Measurements from ENCODE around the gene GNA14. TPM values are rescaled to one million over a fixed set of nuclear protein-coding genes. Genes with fewer than 3 reads are reported as not detected.
"Not testable (repeated sequence)": the region's sequence is repeated elsewhere in the genome, so short reads cannot be mapped to it uniquely, and the experiment has no call there.

The GNA14 gene
- polyA plus RNA-seq, 2 of the 4 experiments (the other 2 are of a cell fraction) = 0.04 to 0.06 TPM

DNA sequence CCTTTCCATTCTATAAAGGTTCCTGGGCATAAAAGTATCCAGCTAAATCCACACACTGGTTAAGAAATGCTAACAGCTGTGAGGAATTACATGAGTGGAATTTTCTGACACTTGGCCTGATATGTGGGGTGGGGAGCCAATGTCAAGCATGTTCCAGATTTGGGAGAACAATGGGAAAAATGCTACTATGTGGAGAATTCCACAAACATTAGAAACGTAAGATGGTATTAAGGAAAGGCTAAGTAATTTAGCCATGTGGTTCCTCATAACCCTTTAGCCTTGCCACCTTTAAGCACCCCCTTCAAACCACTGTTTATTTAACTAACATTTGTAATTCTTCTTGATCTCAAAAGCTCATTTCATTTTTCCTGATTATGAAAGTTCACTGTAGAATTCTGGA lies 149.2 kb downstream of the GNA14 start:
- ChIA-PET POLR2A (no interaction called here), CTCF (interaction anchor here (2.7 kb wide), 1 partner anchor 11 kb away, joined by 11 read pairs; no protein-coding TSS in a partner anchor)
- 54% methylated on average over 1 of the region's 1 CpG for WGBS (ENCODE audit: missing lambda C conversion rate)
- Histone ChIP-seq H3K4me1 (peaks cover 27% of the 10 kb centered on the region), H3K9me3 (no peaks in the 10 kb centered on the region), H3K4me2 (no peak overlapping the region), H3K4me3 (no peak overlapping the region), H3K27ac (peak overlapping the region in 1 of 2 experiments; percentile 34; a peak in 1 of 6 replicates)
- ATAC-seq = no peak
- FAIRE-seq = no peak
- no peak for DNase-seq (ENCODE audit: low read depth in 1 of 2, low spot score in 1 of 2)
- TF ChIP-seq EHF (CRISPR knock-in tag; IDR thresholded peaks at IDR 0.05) = no peak
- no peak for TF ChIP-seq MAFK (IDR thresholded peaks at IDR 0.05; ENCODE audit: partially characterized antibody)
- TF ChIP-seq, protein P1, sequence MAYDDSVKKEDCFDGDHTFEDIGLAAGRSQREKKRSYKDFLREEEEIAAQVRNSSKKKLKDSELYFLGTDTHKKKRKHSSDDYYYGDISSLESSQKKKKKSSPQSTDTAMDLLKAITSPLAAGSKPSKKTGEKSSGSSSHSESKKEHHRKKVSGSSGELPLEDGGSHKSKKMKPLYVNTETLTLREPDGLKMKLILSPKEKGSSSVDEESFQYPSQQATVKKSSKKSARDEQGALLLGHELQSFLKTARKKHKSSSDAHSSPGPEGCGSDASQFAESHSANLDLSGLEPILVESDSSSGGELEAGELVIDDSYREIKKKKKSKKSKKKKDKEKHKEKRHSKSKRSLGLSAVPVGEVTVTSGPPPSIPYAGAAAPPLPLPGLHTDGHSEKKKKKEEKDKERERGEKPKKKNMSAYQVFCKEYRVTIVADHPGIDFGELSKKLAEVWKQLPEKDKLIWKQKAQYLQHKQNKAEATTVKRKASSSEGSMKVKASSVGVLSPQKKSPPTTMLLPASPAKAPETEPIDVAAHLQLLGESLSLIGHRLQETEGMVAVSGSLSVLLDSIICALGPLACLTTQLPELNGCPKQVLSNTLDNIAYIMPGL (CRISPR knock-in tag; IDR thresholded peaks at IDR 0.05; ENCODE audit: borderline replicate concordance) = no peak
- no peak for TF ChIP-seq NR3C1 (IDR thresholded peaks at IDR 0.05)
- TF ChIP-seq CHD2 (IDR thresholded peaks at IDR 0.05; ENCODE audit: low read length, partially characterized antibody) = no peak
- TF ChIP-seq, protein P2, sequence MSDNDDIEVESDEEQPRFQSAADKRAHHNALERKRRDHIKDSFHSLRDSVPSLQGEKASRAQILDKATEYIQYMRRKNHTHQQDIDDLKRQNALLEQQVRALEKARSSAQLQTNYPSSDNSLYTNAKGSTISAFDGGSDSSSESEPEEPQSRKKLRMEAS (IDR thresholded peaks at IDR 0.05) = no peak
- no peak for TF ChIP-seq FOSL2 (IDR thresholded peaks at IDR 0.05)
- TF ChIP-seq FOSL2 (CRISPR knock-in tag; IDR thresholded peaks at IDR 0.05) = no peak
- no peak for TF ChIP-seq TFCP2L1 (CRISPR knock-in tag; IDR thresholded peaks at IDR 0.05)
- no peak for TF ChIP-seq BHLHE40 (IDR thresholded peaks at IDR 0.05; ENCODE audit: low read depth, low read length)
- TF ChIP-seq HOXB13 (CRISPR knock-in tag; IDR thresholded peaks at IDR 0.05; ENCODE audit: low read depth) = no peak
- no peak for TF ChIP-seq FOSB (CRISPR knock-in tag; IDR thresholded peaks at IDR 0.05)

DNA sequence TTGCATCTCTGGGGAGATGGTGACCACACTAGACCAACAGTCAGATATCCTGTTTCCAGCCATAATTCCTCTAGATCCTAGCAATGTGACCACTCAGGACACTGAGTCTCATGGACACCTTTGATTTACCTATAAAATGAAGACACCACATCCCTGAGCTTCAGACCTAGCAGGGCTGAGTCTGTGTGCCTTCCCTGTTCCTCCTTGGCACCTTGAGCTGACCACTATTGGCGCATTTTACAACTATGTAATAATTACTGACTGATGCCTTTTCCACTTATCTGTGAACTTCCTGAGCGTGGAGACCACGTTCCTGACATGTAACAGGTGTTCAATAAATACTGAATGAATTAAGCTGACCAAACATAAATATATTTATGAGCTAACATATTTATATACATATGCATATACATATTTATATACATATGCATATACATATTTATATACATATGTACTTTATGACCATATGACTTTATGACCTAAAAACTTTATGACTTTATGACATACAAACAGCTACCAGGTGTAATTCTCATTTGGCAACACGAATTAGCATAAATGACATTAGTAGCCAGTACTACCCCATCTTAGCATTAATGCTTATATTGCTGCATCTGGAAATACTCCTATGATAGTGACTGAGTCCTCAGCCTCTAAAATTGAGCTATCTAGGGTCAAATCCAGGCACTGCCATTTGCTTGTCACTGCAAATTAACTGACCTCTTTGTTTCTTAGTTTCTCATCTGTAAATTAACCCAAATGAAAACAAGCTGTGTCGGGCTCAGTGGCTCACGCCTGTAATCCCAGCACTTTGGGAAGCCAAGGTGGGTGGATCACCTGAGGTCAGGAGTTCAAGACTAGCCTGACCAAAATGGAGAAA lies 150.6 kb downstream of the GNA14 start:
- CTCF ChIA-PET = interaction anchor here (1.1 to 2.7 kb wide), 2 partner anchors 9 to 40 kb away, joined by 6 to 11 read pairs; no protein-coding TSS in a partner anchor
- DNase-seq (ENCODE audit: low read depth in 1 of 2, low spot score in 1 of 2) (no peak), ATAC-seq (no peak), FAIRE-seq (no peak)
- POLR2A ChIA-PET = no interaction called here
- Histone ChIP-seq H3K27ac (peak overlapping the region; percentile 55 to 64; a peak in 5 of 6 replicates), H3K4me1 (peaks cover 27% of the 10 kb centered on the region), H3K4me3 (no peak overlapping the region), H3K4me2 (peak overlapping the region; percentile 72; the same call in 2 of the 3 replicates), H3K9me3 (no peaks in the 10 kb centered on the region)
- TF ChIP-seq MAFK (IDR thresholded peaks at IDR 0.05; ENCODE audit: partially characterized antibody) (peak; percentile 23), SREBF2 (IDR thresholded peaks at IDR 0.05) (no peak)
- WGBS (ENCODE audit: missing lambda C conversion rate) = 85% methylated on average over 6 of the region's 6 CpGs

DNA sequence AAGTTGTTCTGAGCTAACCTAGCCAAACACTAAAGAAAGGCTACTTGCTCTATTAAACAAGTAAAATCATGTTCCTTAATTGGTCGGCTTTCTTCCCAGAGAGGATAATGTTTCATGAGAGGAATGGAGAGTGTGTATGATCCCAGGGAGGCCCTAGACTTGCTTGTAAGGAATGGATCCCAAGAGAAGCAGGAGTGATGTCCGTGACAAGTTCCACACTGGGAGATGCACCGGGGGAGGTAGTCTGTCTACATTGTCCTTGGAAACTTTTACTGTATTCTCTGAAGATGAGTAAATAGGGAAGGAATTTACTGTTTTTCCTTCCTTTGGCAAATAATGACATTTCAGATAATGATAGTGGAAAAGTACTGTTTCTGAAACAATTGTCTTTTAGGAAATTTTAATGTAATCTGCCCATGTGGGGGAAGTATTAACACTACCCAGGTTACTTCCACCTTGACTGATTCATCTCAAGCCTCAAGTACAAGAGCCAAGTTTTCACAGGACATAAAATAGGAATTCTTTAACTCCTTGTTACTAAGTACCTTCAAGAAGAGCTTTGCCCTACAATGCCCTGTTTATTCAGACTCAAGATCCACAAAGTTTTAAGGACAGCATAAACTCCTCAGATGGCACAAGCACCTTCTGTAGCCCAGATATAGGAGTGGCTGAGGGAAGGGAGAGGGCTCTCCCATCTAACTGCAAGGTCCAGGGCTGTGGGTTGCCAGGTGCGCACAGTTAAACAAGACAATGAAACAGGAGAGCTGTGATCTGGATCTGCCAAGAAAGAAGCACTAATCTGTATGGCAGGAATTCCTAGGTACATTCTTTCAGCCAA lies 152.1 kb downstream of the GNA14 start:
- ChIA-PET CTCF (interaction anchor here (0.8 to 1.0 kb wide), 2 partner anchors 22 to 63 kb away, joined by 3 to 5 read pairs; no protein-coding TSS in a partner anchor), POLR2A (no interaction called here)
- WGBS (ENCODE audit: missing lambda C conversion rate) = 17% methylated on average over 4 of the region's 4 CpGs
- FAIRE-seq (no peak), ATAC-seq (peak; percentile 88 to 94), DNase-seq (ENCODE audit: low read depth in 1 of 2, low spot score in 1 of 2) (peak; percentile 34 to 71)
- H3K27ac ChIP-seq = peak overlapping the region; percentile 55 to 64
- TF ChIP-seq EP300 (IDR thresholded peaks at IDR 0.05) = peak; percentile 31 to 36; a peak in 2 of 5 replicates
- 0 out of 2 replicates have a peak, but pooled peaks have one; percentile 32 for TF ChIP-seq FOSL2 (IDR thresholded peaks at IDR 0.05)
- TF ChIP-seq FOSL2 (CRISPR knock-in tag; IDR thresholded peaks at IDR 0.05) = peak; percentile 54
- TF ChIP-seq RAD21 (conservative IDR thresholded peaks at IDR 0.05 in 1 of 2, IDR thresholded peaks at IDR 0.05 in 1 of 2) = 0 out of 5 replicates have a peak, but pooled peaks of 1 of the 2 experiments have one; percentile 27
- TF ChIP-seq HDAC2 (IDR thresholded peaks at IDR 0.05) = no peak
- H3K4me3 ChIP-seq = no peak overlapping the region
- no peaks in the 10 kb centered on the region for H3K9me3 ChIP-seq
- H3K4me2 ChIP-seq = peak overlapping the region; percentile 72
- peaks cover 27% of the 10 kb centered on the region for H3K4me1 ChIP-seq

DNA sequence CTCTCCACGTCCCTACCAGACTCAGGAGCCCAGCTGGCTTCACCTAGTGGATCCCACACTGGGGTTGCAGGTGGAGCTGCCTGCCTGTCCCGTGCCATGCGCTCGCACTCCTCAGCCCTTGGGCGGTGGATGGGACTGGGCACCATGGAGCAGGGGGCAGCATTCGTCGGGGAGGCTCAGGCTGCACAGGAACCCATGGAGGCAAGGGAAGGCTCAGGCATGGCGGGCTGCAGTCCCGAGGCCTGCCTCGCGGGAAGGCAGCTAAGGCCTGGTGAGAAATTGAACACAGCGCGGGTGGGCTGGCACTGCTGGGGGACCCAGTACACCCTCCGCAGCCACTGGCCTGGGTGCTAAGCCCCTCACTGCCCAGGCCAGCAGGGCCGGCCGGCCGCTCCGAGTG lies 157.8 kb downstream of the GNA14 start:
- not testable (repeated sequence) for FAIRE-seq, H3K9me3 ChIP-seq
- CTCF ChIA-PET = interaction anchor here (1.1 to 4.9 kb wide), 3 partner anchors 33 to 323 kb away, joined by 3 to 41 read pairs (median 16); no protein-coding TSS in a partner anchor

DNA sequence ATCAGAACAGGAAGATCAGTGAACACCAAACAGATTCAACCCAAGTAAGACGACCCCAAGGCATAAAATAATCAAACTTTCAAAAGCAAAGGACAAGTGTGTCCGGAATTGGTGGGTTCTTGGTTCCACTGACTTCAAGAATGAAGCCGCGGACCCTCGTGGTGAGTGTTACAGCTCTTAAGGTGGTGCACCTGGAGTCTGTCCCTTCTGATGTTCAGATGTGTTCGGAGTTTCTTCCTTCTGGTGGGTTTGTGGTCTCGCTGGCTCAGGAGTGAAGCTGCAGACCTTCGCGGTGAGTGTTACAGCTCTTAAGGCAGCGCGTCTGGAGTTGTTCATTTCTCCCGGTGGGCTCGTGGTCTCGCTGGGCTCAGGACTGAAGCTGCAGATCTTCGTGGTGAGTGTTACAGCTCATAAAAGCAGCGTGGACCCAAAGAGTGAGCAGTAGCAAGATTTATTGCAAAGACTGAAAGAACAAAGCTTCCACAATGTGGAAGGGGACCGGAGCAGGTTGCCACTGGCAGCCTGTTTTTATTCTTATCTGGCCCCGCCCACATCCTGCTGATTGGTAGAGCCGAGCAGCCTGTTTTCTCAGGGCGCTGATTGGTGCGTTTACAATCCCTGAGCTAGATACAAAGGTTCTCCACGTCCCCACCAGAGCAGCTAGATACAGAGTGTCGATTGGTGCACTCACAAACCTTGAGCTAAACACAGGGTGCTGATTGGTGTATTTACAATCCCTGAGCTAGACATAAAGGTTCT lies 158.5 kb downstream of the GNA14 start:
- CTCF ChIA-PET = interaction anchor here (1.1 to 4.9 kb wide), 6 partner anchors 9 to 322 kb away, joined by 3 to 41 read pairs (median 8); no protein-coding TSS in a partner anchor
- H3K27ac ChIP-seq; FAIRE-seq; H3K4me1 ChIP-seq; H3K4me3 ChIP-seq; H3K4me2 ChIP-seq; H3K9me3 ChIP-seq; POLR2A ChIA-PET; ATAC-seq; DNase-seq (ENCODE audit: low read depth in 1 of 2, low spot score in 1 of 2): not testable (repeated sequence)
- WGBS (ENCODE audit: missing lambda C conversion rate) = 76% methylated on average over 22 of the region's 23 CpGs

More for the DNA sequence above, 157.8 kb downstream of the GNA14 start:
- ATAC-seq; POLR2A ChIA-PET; H3K27ac ChIP-seq; H3K4me3 ChIP-seq; DNase-seq (ENCODE audit: low read depth in 1 of 2, low spot score in 1 of 2); H3K4me1 ChIP-seq; H3K4me2 ChIP-seq: not testable (repeated sequence)
- 94% methylated on average over 4 of the region's 18 CpGs for WGBS (ENCODE audit: missing lambda C conversion rate)
